ENCODE measurements around the gene CCSER2.
A peak's percentile ranks its signal among the peaks of the same experiment; 100 is the strongest.
"Not testable (repeated sequence)": the region's sequence is repeated elsewhere in the genome, so short reads cannot be mapped to it uniquely, and the experiment has no call there.

CCSER2 gene

GRCh38 chr10:84522612-84523462 lies 194.4 kb downstream of the CCSER2 start:
- no peak for DNase-seq (ENCODE audit: low read depth)

- DNase-seq (ENCODE audit: low read depth), result no peak
Measured at GRCh38 chr10:84523526-84523925, 195.1 kb downstream of the CCSER2 start.

- DNase-seq (ENCODE audit: low read depth), result no peak
Measured at GRCh38 chr10:84524435-84524834, 196.0 kb downstream of the CCSER2 start.

- DNase-seq (ENCODE audit: low read depth), result no peak
Measured at GRCh38 chr10:84525120-84525806, 196.9 kb downstream of the CCSER2 start.

GRCh38 chr10:84525807-84526182 lies 197.4 kb downstream of the CCSER2 start:
- DNase-seq (ENCODE audit: low read depth), result not testable (repeated sequence)

GRCh38 chr10:84527386-84527785 lies 199.0 kb downstream of the CCSER2 start:
- DNase-seq (ENCODE audit: low read depth), result not testable (repeated sequence)

- DNase-seq (ENCODE audit: low read depth), result not testable (repeated sequence)
Measured at GRCh38 chr10:84528526-84528925, 200.1 kb downstream of the CCSER2 start.

GRCh38 chr10:84530724-84531325 lies 202.4 kb downstream of the CCSER2 start:
- DNase-seq (ENCODE audit: low read depth), result no peak

- peak; percentile 41 for DNase-seq (ENCODE audit: low read depth)
Measured at GRCh38 chr10:84531396-84531795, 203.0 kb downstream of the CCSER2 start.

- no peak for DNase-seq (ENCODE audit: low read depth)
Measured at GRCh38 chr10:84534168-84534567, 205.8 kb downstream of the CCSER2 start.

GRCh38 chr10:84537447-84537931 lies 209.1 kb downstream of the CCSER2 start:
- peak; percentile 76 for DNase-seq (ENCODE audit: low read depth)

GRCh38 chr10:84538036-84538435 lies 209.6 kb downstream of the CCSER2 start:
- no peak for DNase-seq (ENCODE audit: low read depth)

GRCh38 chr10:84539216-84539615 lies 210.8 kb downstream of the CCSER2 start:
- peak; percentile 84 for DNase-seq (ENCODE audit: low read depth)

- DNase-seq (ENCODE audit: low read depth), result peak; percentile 96
Measured at GRCh38 chr10:84540022-84540616, 211.7 kb downstream of the CCSER2 start.

GRCh38 chr10:84540617-84541288 lies 212.4 kb downstream of the CCSER2 start:
- DNase-seq (ENCODE audit: low read depth), result peak; percentile 68

GRCh38 chr10:84541289-84541637 lies 212.9 kb downstream of the CCSER2 start:
- DNase-seq (ENCODE audit: low read depth), result peak; percentile 3

GRCh38 chr10:84542522-84543490 lies 214.4 kb downstream of the CCSER2 start:
- DNase-seq (ENCODE audit: low read depth), result peak; percentile 8

- DNase-seq (ENCODE audit: low read depth), result peak; percentile 30
Measured at GRCh38 chr10:84543948-84544347, 215.6 kb downstream of the CCSER2 start.

GRCh38 chr10:84545651-84546050 lies 217.3 kb downstream of the CCSER2 start:
- no peak for DNase-seq (ENCODE audit: low read depth)

- no peak for DNase-seq (ENCODE audit: low read depth)
Measured at GRCh38 chr10:84546609-84547008, 218.2 kb downstream of the CCSER2 start.

GRCh38 chr10:84547616-84548015 lies 219.2 kb downstream of the CCSER2 start:
- no peak for DNase-seq (ENCODE audit: low read depth)
